HEK293T (cell line): ENCODE measurements around the gene CD44.

Experiments used
- CTCF ChIA-PET: fragments of 350-600 bp; formaldehyde crosslinking; extraction: SDS; loops from one replicate; lab custom pipeline; 2021; ENCODE audit warnings: antibody characterized with exemption, inconsistent platforms; lab: Yijun Ruan, JAX
- POLR2A ChIA-PET: fragments of 350-600 bp; formaldehyde crosslinking; extraction: SDS; loops from one replicate; lab custom pipeline; 2020; ENCODE audit warnings: antibody characterized with exemption, inconsistent platforms; lab: Yijun Ruan, JAX
- DNase-seq: peaks from one replicate; pipeline ENCODE4 v3.0.0; 2012; ENCODE audit warnings: mixed read lengths; ENCODE audit errors: extremely low spot score
- ARNT ChIP-seq: fragments of 450-650 bp; IDR thresholded peaks from 2 replicates; pipeline ENCODE4 v1.6.1; 2017; ENCODE audit warnings: mild to moderate bottlenecking
- BHLHE40 ChIP-seq: fragments of 450-650 bp; IDR thresholded peaks from 2 replicates; pipeline ENCODE4 v1.6.1; 2016; ENCODE audit warnings: mild to moderate bottlenecking, moderate library complexity, borderline replicate concordance
- CTBP1 ChIP-seq: fragments of 450-650 bp; IDR thresholded peaks from 2 replicates; pipeline ENCODE4 v1.6.1; 2016; ENCODE audit warnings: borderline replicate concordance
- ELF4 ChIP-seq: fragments of 450-650 bp; IDR thresholded peaks from 2 replicates; pipeline ENCODE4 v1.6.1; 2017; ENCODE audit warnings: antibody characterized with exemption
- FOXA1 ChIP-seq: fragments of 450-650 bp; IDR thresholded peaks from 2 replicates; pipeline ENCODE4 v1.6.1; 2016; ENCODE audit warnings: mild to moderate bottlenecking
- FOXK2 ChIP-seq: fragments of 450-650 bp; IDR thresholded peaks from 2 replicates; pipeline ENCODE4 v1.6.1; 2016; ENCODE audit warnings: mild to moderate bottlenecking
- FOXM1 ChIP-seq: fragments of 450-650 bp; IDR thresholded peaks from 2 replicates; pipeline ENCODE4 v1.6.1; 2017; ENCODE audit warnings: mild to moderate bottlenecking, borderline replicate concordance
- HDGF ChIP-seq: fragments of 450-650 bp; IDR thresholded peaks from 2 replicates; pipeline ENCODE4 v1.6.1; 2017; ENCODE audit warnings: antibody characterized with exemption, borderline replicate concordance
- L3MBTL2 ChIP-seq: fragments of 450-650 bp; conservative IDR thresholded peaks from 2 replicates; pipeline ENCODE4 v1.6.1; 2016; ENCODE audit warnings: mild to moderate bottlenecking
- LEF1 ChIP-seq: fragments of 450-650 bp; IDR thresholded peaks from 2 replicates; pipeline ENCODE4 v1.6.1; 2017; ENCODE audit warnings: mild to moderate bottlenecking, borderline replicate concordance
- NFRKB ChIP-seq: fragments of 450-650 bp; IDR thresholded peaks from 2 replicates; pipeline ENCODE4 v1.6.1; 2016; ENCODE audit warnings: mild to moderate bottlenecking, moderate library complexity
- PKNOX1 ChIP-seq: fragments of 450-650 bp; IDR thresholded peaks from 2 replicates; pipeline ENCODE4 v1.6.1; 2016
- SP1 ChIP-seq: fragments of 450-650 bp; IDR thresholded peaks from 2 replicates; pipeline ENCODE4 v1.6.1; 2017
- SUZ12 ChIP-seq: fragments of 450-650 bp; IDR thresholded peaks from 2 replicates; pipeline ENCODE4 v1.6.1; 2016; ENCODE audit warnings: mild to moderate bottlenecking
- TARDBP ChIP-seq: fragments of 450-650 bp; IDR thresholded peaks from 2 replicates; pipeline ENCODE4 v1.6.1; 2016
- ZNF384 ChIP-seq: fragments of 450-650 bp; IDR thresholded peaks from 2 replicates; pipeline ENCODE4 v1.6.1; 2016

Gene CD44

DNA sequence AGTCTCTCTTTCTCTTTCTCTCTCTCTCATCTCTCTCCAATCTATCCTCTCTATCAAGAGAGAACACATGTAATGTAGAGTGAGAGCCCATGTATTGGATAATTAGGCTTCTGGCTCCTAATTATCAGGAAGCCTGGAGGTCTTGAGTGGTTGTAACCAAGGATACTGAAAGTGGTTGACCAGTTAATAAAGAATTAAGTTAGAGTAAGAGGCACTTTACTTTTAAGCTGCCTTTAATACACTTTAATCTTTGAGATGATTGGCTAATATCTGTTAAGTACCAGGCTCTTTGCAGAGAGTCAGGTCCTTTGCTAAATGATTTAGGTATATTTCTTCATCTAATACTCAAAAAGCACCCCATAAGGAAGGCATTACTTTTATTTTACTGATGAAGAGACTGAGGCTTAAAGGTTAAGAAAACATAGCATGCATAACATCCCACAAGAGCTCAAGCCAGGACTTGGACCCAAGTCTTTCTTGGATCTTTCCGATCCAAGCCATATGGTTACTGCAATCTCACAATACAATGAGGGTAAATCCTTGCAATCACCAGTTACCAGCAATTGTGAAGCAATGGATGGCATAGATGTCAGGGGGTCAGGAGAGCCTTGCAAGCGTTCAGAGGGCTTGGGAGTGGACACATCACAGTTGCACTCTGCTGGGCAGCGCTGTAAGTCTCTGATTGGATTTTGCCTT lies 22.1 kb downstream of the CD44 start:
- ChIA-PET CTCF (interaction anchor here (0.7 kb wide), 1 partner anchor 9 kb away, joined by 3 read pairs; no protein-coding TSS in a partner anchor), POLR2A (no interaction called here)
- DNase-seq = no peak
- TF ChIP-seq TARDBP = no peak
- no peak for TF ChIP-seq PKNOX1
- TF ChIP-seq FOXA1 = no peak
- TF ChIP-seq SUZ12 = no peak
- no peak for TF ChIP-seq SP1
- no peak for TF ChIP-seq BHLHE40
- no peak for TF ChIP-seq CTBP1
- TF ChIP-seq FOXM1 = no peak
- TF ChIP-seq ZNF384 = no peak
- TF ChIP-seq NFRKB = no peak
- TF ChIP-seq HDGF = no peak
- TF ChIP-seq L3MBTL2 = no peak
- TF ChIP-seq FOXK2 = no peak
- TF ChIP-seq ELF4 = no peak
- no peak for TF ChIP-seq ARNT
- TF ChIP-seq LEF1 = no peak

DNA sequence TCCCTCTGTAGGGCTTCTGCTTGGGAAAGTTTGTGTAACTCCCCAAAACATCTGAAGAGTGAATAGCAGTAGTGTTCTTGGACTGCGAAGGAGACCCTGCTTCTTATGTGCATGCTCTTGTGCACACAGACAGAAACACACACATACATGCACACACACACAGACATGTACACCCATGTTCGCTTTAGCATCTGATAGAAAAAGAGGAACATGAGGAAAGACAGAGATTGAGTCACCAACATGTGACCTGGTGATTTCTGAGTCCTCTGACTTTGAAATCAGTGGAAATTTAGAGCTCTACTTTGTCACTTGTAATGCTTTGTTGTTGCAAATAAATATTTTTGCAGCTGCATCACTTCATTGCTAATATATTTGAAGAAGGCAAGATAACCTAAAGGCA lies 23.8 kb downstream of the CD44 start:
- TF ChIP-seq HDGF (no peak), PKNOX1 (no peak), L3MBTL2 (no peak)
- POLR2A ChIA-PET = no interaction called here
- CTCF ChIA-PET = no interaction called here
- DNase-seq = no peak

GRCh38 chr11:35163209-35163608 lies 24.2 kb downstream of the CD44 start:
- ChIA-PET POLR2A (no interaction called here), CTCF (no interaction called here)
- TF ChIP-seq SP1 (no peak), LEF1 (no peak), NFRKB (no peak), HDGF (no peak)
- no peak for DNase-seq

GRCh38 chr11:35163702-35164496 lies 24.9 kb downstream of the CD44 start:
- CTCF ChIA-PET = no interaction called here
- no peak for DNase-seq
- POLR2A ChIA-PET = no interaction called here
- no peak for TF ChIP-seq ELF4
- TF ChIP-seq PKNOX1 = no peak
- TF ChIP-seq ARNT = no peak
- no peak for TF ChIP-seq HDGF
- TF ChIP-seq FOXA1 = no peak
- TF ChIP-seq CTBP1 = no peak
- no peak for TF ChIP-seq FOXM1
- no peak for TF ChIP-seq SP1
- no peak for TF ChIP-seq SUZ12
- TF ChIP-seq TARDBP = no peak
- no peak for TF ChIP-seq LEF1
- no peak for TF ChIP-seq L3MBTL2
- no peak for TF ChIP-seq NFRKB

DNA sequence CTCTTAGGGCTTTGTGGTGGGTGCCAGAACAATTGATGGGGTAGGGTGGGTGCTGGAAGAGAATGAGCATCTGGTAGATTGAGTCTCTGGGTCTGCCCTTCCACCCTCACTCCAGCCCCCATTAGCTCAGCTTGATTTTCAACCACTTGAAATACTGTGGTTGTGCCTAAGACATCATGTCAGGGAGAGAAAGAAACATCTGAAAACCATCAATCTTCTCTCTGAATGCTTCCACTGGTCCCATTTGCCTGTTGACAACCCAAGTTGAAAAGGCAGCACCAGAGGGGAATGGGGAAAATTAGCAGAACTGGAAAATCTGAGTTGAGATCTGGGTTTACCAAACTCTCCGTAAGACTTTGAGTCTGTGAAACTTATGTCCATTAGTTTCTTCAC lies 26.1 kb downstream of the CD44 start:
- ChIA-PET CTCF (no interaction called here), POLR2A (no interaction called here)
- DNase-seq = no peak
- TF ChIP-seq FOXK2 (no peak), HDGF (no peak), FOXM1 (no peak)

- DNase-seq = no peak
- ChIA-PET POLR2A (no interaction called here), CTCF (no interaction called here)
- no peak for TF ChIP-seq FOXM1
Measured at GRCh38 chr11:35165423-35166368, 26.7 kb downstream of the CD44 start.
